ENCODE measurements around the gene ZNF644.

DNA sequence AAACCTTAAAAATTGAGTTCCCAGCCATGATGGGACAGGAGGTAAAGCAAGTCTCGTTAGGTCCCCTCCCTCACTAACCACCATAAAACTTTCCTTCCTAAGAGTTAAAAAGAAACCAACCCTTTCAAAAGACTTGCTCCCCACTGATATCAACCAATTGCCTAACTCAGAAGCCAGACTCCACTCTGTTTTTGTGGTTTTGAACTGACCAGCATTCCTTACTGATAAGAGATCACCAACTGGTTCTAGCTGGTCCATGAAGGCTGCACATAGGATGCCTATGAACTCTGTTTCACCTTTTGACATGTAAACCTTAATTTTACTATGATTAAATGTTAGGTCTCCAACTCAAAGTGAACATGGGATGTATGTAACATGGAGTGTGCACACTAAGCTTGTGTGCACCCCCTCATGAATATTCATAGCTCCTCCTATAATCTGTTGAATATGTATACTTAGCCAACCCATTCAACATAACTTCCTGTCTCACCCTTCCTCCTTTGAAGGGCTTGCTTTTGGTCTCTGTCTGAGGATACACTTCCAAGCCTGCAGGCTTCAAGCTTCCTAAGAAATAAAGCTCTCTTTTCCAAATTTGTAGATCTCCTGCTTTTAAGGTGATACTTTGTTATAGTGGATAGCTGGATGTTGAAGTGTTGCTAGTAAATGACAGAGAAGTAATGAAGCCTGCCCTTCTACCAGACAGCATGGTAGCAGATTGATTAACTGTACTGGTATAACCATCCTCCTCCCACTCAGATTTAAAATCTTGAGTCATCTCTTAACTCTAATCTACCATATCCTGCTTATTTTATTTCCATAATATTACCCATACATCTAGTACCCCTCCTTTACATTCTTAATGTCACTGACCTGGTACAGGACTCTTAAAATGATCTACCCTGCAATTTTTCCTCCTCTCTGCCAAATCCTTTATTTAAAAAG lies 95.6 kb downstream of the ZNF644 start:
- TF ChIP-seq SP1 (CRISPR knock-in tag; conservative IDR thresholded peaks at IDR 0.05) (no peak), SMAD4 (CRISPR knock-in tag; IDR thresholded peaks at IDR 0.05) (no peak), ATF1 (CRISPR knock-in tag; IDR thresholded peaks at IDR 0.05) (no peak), JUN (CRISPR knock-in tag; IDR thresholded peaks at IDR 0.05) (no peak), NR1H2 (CRISPR knock-in tag; IDR thresholded peaks at IDR 0.05) (no peak), NFATC4 (CRISPR knock-in tag; IDR thresholded peaks at IDR 0.05) (no peak)
- TF ChIP-seq, protein P1, sequence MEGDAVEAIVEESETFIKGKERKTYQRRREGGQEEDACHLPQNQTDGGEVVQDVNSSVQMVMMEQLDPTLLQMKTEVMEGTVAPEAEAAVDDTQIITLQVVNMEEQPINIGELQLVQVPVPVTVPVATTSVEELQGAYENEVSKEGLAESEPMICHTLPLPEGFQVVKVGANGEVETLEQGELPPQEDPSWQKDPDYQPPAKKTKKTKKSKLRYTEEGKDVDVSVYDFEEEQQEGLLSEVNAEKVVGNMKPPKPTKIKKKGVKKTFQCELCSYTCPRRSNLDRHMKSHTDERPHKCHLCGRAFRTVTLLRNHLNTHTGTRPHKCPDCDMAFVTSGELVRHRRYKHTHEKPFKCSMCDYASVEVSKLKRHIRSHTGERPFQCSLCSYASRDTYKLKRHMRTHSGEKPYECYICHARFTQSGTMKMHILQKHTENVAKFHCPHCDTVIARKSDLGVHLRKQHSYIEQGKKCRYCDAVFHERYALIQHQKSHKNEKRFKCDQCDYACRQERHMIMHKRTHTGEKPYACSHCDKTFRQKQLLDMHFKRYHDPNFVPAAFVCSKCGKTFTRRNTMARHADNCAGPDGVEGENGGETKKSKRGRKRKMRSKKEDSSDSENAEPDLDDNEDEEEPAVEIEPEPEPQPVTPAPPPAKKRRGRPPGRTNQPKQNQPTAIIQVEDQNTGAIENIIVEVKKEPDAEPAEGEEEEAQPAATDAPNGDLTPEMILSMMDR (IDR thresholded peaks at IDR 0.05), result no peak
- TF ChIP-seq, protein P2, sequence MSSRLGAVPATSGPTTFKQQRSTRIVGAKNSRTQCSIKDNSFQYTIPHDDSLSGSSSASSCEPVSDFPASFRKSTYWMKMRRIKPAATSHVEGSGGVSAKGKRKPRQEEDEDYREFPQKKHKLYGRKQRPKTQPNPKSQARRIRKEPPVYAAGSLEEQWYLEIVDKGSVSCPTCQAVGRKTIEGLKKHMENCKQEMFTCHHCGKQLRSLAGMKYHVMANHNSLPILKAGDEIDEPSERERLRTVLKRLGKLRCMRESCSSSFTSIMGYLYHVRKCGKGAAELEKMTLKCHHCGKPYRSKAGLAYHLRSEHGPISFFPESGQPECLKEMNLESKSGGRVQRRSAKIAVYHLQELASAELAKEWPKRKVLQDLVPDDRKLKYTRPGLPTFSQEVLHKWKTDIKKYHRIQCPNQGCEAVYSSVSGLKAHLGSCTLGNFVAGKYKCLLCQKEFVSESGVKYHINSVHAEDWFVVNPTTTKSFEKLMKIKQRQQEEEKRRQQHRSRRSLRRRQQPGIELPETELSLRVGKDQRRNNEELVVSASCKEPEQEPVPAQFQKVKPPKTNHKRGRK (CRISPR knock-in tag; IDR thresholded peaks at IDR 0.05; ENCODE audit: borderline replicate concordance), result no peak
- TF ChIP-seq, protein P3, sequence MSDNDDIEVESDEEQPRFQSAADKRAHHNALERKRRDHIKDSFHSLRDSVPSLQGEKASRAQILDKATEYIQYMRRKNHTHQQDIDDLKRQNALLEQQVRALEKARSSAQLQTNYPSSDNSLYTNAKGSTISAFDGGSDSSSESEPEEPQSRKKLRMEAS (CRISPR knock-in tag; IDR thresholded peaks at IDR 0.05), result no peak

All from WTC11 (cell line).